ENCODE data around the gene AK1. TPM values are rescaled to one million over a fixed set of nuclear protein-coding genes. Genes with fewer than 3 reads are reported as not detected.

AK1 gene
- total RNA-seq, 2 experiments from 2014 or later = 19.5 to 21.6 TPM

DNA sequence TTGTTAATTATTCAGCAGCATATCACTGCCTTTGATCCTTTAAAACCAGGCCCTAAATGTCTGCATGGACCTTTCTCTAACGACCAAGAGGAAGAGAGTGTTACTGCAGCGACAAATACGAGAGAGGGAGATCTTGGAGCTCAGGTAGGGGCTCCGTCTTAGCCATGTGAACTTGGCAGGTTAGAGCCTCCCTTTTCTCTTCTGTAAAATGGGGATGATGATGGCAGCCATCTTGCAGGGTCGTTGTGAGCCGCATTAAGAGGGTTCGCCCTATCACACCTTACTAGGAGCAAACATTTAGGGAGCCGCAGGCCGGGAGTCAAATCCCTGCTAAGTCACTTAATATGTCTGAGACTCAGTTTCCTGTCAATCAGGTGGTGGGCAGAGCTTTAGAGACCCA, 24.6 kb downstream of the AK1 start:
- CTCF ChIA-PET (ENCODE audit: unreplicated experiment) = interaction anchor here (1.2 kb wide), 1 partner anchor 118 kb away, joined by 3 read pairs; the partner anchor contains the start of gene TOR2A
- no peaks in the 10 kb centered on the region for H3K4me1 ChIP-seq (ENCODE audit: insufficient read depth, low read length, poor library complexity, severe bottlenecking)

DNA sequence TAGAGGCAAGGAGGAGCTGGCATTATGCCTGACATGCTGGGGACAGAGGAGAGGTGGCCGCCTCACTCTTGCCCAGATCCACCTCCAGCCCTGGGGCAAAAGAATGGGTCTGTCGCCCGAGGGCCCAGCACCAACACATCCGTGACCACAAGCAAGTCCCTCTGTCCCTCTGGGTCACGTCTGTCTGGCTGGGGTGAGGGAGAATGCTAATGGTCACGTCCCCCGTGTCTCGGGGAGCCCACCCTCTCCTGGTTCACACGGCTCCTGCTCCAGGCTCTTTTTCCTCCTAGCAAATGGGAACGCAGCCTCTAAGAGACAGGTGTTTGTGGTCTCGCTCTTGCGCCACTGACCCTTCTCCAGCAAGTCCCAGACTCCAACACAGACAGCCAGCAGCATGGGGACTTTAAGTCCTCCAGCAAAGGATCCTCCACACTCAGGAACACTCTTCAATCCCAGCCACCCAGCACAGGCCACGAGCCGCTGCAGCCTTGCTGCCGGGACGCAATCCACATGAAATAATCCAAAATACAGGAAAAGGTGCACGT, 27.1 kb downstream of the AK1 start:
- no peaks in the 10 kb centered on the region for H3K79me2 ChIP-seq (ENCODE audit: insufficient read depth, low read depth, low read length)
- H3K9me3 ChIP-seq (ENCODE audit: low read length) = peaks cover 11% of the 10 kb centered on the region; the same call in 1 of the 2 replicates
- H3K4me2 ChIP-seq (ENCODE audit: low read length) = no peak overlapping the region
- H2AFZ ChIP-seq (ENCODE audit: low read length) = no peak overlapping the region
- CTCF ChIA-PET (ENCODE audit: unreplicated experiment) = no interaction called here
- intact Hi-C loops (cut with micrococcal nuclease; ENCODE audit: unreplicated experiment) = no loop called here
- DNase-seq (ENCODE audit: low spot score) = no peak
- no peaks in the 10 kb centered on the region for H4K20me1 ChIP-seq (ENCODE audit: insufficient read depth, low read length)
- H3K4me3 ChIP-seq (ENCODE audit: low read depth, low read length, poor library complexity, severe bottlenecking) = no peak overlapping the region
- no peaks in the 10 kb centered on the region for H3K9me2 ChIP-seq (ENCODE audit: insufficient read depth, low read length)
- H3K4me1 ChIP-seq (ENCODE audit: insufficient read depth, low read length, poor library complexity, severe bottlenecking) = no peaks in the 10 kb centered on the region
- H3K36me3 ChIP-seq (ENCODE audit: insufficient read depth, low read length) = no peaks in the 10 kb centered on the region
- no peak overlapping the region for H3K27ac ChIP-seq (ENCODE audit: low read depth, low read length, poor library complexity, severe bottlenecking)
- POLR2A ChIA-PET = no interaction called here
- no peak for TF ChIP-seq EZH2phosphoT487 (IDR thresholded peaks at IDR 0.05; ENCODE audit: borderline replicate concordance, low read depth, low read length)
- TF ChIP-seq, protein P1, sequence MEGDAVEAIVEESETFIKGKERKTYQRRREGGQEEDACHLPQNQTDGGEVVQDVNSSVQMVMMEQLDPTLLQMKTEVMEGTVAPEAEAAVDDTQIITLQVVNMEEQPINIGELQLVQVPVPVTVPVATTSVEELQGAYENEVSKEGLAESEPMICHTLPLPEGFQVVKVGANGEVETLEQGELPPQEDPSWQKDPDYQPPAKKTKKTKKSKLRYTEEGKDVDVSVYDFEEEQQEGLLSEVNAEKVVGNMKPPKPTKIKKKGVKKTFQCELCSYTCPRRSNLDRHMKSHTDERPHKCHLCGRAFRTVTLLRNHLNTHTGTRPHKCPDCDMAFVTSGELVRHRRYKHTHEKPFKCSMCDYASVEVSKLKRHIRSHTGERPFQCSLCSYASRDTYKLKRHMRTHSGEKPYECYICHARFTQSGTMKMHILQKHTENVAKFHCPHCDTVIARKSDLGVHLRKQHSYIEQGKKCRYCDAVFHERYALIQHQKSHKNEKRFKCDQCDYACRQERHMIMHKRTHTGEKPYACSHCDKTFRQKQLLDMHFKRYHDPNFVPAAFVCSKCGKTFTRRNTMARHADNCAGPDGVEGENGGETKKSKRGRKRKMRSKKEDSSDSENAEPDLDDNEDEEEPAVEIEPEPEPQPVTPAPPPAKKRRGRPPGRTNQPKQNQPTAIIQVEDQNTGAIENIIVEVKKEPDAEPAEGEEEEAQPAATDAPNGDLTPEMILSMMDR (conservative IDR thresholded peaks at IDR 0.05; ENCODE audit: low read length) = no peak
- no TSS peak for BruUV-seq (replicated peaks)

More for the DNA sequence above, 24.6 kb downstream of the AK1 start:
- no peaks in the 10 kb centered on the region for H3K36me3 ChIP-seq (ENCODE audit: insufficient read depth, low read length)
- no peaks in the 10 kb centered on the region for H3K79me2 ChIP-seq (ENCODE audit: insufficient read depth, low read depth, low read length)
- no peaks in the 10 kb centered on the region for H4K20me1 ChIP-seq (ENCODE audit: insufficient read depth, low read length)
- DNase-seq (ENCODE audit: low spot score) = no peak
- H2AFZ ChIP-seq (ENCODE audit: low read length) = no peak overlapping the region
- intact Hi-C loops (cut with micrococcal nuclease; ENCODE audit: unreplicated experiment) = no loop called here
- H3K4me2 ChIP-seq (ENCODE audit: low read length) = no peak overlapping the region
- POLR2A ChIA-PET = interaction anchor here (1.0 kb wide), 1 partner anchor 9 kb away, joined by 4 read pairs; no protein-coding TSS in a partner anchor
- H3K4me3 ChIP-seq (ENCODE audit: low read depth, low read length, poor library complexity, severe bottlenecking) = no peak overlapping the region
- H3K9me3 ChIP-seq (ENCODE audit: low read length) = peaks cover 11% of the 10 kb centered on the region; the same call in 1 of the 2 replicates
- TF ChIP-seq EZH2phosphoT487 (IDR thresholded peaks at IDR 0.05; ENCODE audit: borderline replicate concordance, low read depth, low read length) = no peak
- TF ChIP-seq, protein P1 (conservative IDR thresholded peaks at IDR 0.05; ENCODE audit: low read length) = no peak
- H3K9me2 ChIP-seq (ENCODE audit: insufficient read depth, low read length) = no peaks in the 10 kb centered on the region
- no TSS peak for BruUV-seq (replicated peaks)
- H3K27ac ChIP-seq (ENCODE audit: low read depth, low read length, poor library complexity, severe bottlenecking) = no peak overlapping the region

DNA sequence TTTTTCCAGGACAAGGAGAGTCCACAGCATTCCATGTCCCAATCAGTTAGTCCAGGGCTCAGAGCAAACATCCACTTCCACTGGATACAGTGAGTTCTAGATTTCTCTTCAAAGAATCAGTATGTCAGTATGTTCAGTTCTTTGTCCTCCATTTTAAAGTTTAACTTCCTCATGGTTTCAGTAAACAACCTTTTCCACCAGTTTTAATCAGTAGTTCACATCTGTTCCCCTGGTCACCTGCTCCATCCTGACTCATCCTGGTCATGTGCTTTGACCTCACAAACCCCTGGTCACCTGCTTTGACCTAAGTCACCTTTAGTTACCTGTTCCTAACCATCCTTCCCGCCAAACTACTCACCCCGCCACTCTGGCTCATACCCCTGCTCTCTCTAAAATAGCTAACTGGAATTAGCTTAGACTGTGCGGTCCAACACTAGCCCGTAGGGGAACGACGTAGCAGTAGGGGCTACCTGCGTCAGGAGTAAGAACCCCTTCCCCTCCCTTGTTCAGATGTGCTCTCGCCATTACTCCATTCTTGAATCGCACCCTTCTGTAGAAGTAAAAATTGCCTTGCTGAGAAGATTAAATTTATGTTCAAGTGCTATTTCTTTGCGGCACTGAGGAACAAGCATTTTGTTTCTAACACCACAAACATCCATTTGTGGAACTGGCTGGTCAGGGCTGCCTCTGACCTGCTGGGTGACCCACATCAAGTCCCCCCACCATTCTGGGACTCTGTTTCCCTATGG, 28.5 kb downstream of the AK1 start:
- ChIA-PET POLR2A (no interaction called here), CTCF (ENCODE audit: unreplicated experiment) (no interaction called here)
- intact Hi-C loops (cut with micrococcal nuclease; ENCODE audit: unreplicated experiment) = no loop called here
- TF ChIP-seq, protein P1 (conservative IDR thresholded peaks at IDR 0.05; ENCODE audit: low read length) = no peak
- no peak for TF ChIP-seq EZH2phosphoT487 (IDR thresholded peaks at IDR 0.05; ENCODE audit: borderline replicate concordance, low read depth, low read length)
- DNase-seq (ENCODE audit: low spot score) = no peak
- no TSS peak for BruUV-seq (replicated peaks)
- no peaks in the 10 kb centered on the region for H3K36me3 ChIP-seq (ENCODE audit: insufficient read depth, low read length)
- H3K9me3 ChIP-seq (ENCODE audit: low read length) = peaks cover 11% of the 10 kb centered on the region; the same call in 1 of the 2 replicates
- H3K4me2 ChIP-seq (ENCODE audit: low read length) = no peak overlapping the region
- no peaks in the 10 kb centered on the region for H3K4me1 ChIP-seq (ENCODE audit: insufficient read depth, low read length, poor library complexity, severe bottlenecking)
- no peak overlapping the region for H3K4me3 ChIP-seq (ENCODE audit: low read depth, low read length, poor library complexity, severe bottlenecking)
- no peaks in the 10 kb centered on the region for H4K20me1 ChIP-seq (ENCODE audit: insufficient read depth, low read length)
- no peak overlapping the region for H2AFZ ChIP-seq (ENCODE audit: low read length)
- H3K9me2 ChIP-seq (ENCODE audit: insufficient read depth, low read length) = no peaks in the 10 kb centered on the region
- no peak overlapping the region for H3K27ac ChIP-seq (ENCODE audit: low read depth, low read length, poor library complexity, severe bottlenecking)
- H3K79me2 ChIP-seq (ENCODE audit: insufficient read depth, low read depth, low read length) = no peaks in the 10 kb centered on the region

All from OCI-LY7 (cell line).